Neural cell (in vitro differentiated cells): Measurements from ENCODE around the gene CAPN14. TPM values are rescaled to one million over a fixed set of nuclear protein-coding genes. Genes with fewer than 3 reads are reported as not detected.

Experiments
- H2AFZ ChIP-seq: fragments of 200-600, 300-800 bp; sonication (generic), shearing (Covaris generic); 2 replicates; pipeline ENCODE4 v1.6.0; 2014; ENCODE audit warnings: low read depth, mild to moderate bottlenecking, antibody characterized with exemption, low read length, moderate library complexity
- H3F3A ChIP-seq: fragments of 200-600 bp; shearing (Covaris generic); 2 replicates; pipeline ENCODE4 v1.6.1; 2016; ENCODE audit warnings: mild to moderate bottlenecking, moderate library complexity, mixed read lengths, antibody characterized with exemption, low read length; ENCODE audit not compliant: insufficient read depth, poor library complexity, severe bottlenecking
- H3K27ac ChIP-seq: fragments of 200-600, 300-800 bp; sonication (generic), shearing (Covaris generic); 2 replicates; pipeline ENCODE4 v1.5.1; 2014; ENCODE audit warnings: mild to moderate bottlenecking, low read length, moderate library complexity
- H3K27me3 ChIP-seq: fragments of 300-800, 200-600 bp; sonication (generic), shearing (Covaris generic); 2 replicates; pipeline ENCODE4 v1.6.0; 2014; ENCODE audit warnings: mild to moderate bottlenecking, low read depth, low read length, moderate library complexity; ENCODE audit not compliant: insufficient read depth
- H3K36me3 ChIP-seq: fragments of 300-800, 200-600 bp; sonication (generic), shearing (Covaris generic); 2 replicates; pipeline ENCODE4 v1.5.1; 2014; ENCODE audit warnings: mild to moderate bottlenecking, antibody characterized with exemption, low read length, moderate library complexity; ENCODE audit not compliant: insufficient read depth
- H3K4me2 ChIP-seq: fragments of 300-800, 200-600 bp; sonication (generic), shearing (Covaris generic); 2 replicates; pipeline ENCODE4 v1.6.0; 2014; ENCODE audit warnings: mild to moderate bottlenecking, low read length
- H3K4me3 ChIP-seq: fragments of 300-800, 200-600 bp; sonication (generic), shearing (Covaris generic); 2 replicates; pipeline ENCODE4 v1.5.1; 2014; ENCODE audit warnings: mild to moderate bottlenecking, low read length, moderate library complexity
- H3K79me2 ChIP-seq: fragments of 200-600 bp; shearing (Covaris generic); replicated peaks from 2 replicates; pipeline ENCODE4 v1.6.0; 2014; ENCODE audit warnings: mild to moderate bottlenecking, low read length, moderate library complexity; ENCODE audit not compliant: insufficient read depth
- H3K9ac ChIP-seq: fragments of 300-800, 200-600 bp; sonication (generic), shearing (Covaris generic); 2 replicates; pipeline ENCODE4 v1.6.1; 2016; ENCODE audit warnings: mild to moderate bottlenecking, low read length, mixed read lengths
- H3K9me2 ChIP-seq: fragments of 200-600 bp; shearing (Covaris generic); 2 replicates; pipeline ENCODE4 v1.6.1; 2016; ENCODE audit warnings: mild to moderate bottlenecking, low read length, mixed read lengths; ENCODE audit not compliant: insufficient read depth
- H3K9me3 ChIP-seq: fragments of 200-600, 300-800 bp; sonication (generic), shearing (Covaris generic); 2 replicates; pipeline ENCODE4 v1.6.1; 2016; ENCODE audit warnings: mild to moderate bottlenecking, mixed run types, low read length, moderate library complexity, mixed read lengths
- H4K20me1 ChIP-seq: fragments of 200-600 bp; shearing (Covaris generic); 2 replicates; pipeline ENCODE4 v1.6.1; 2016; ENCODE audit warnings: mild to moderate bottlenecking, mixed run types; ENCODE audit not compliant: insufficient read depth
- EP300 ChIP-seq: fragments of 450-650 bp; conservative IDR thresholded peaks from 2 replicates; pipeline ENCODE4 v1.6.1; 2014; ENCODE audit warnings: antibody characterized with exemption, mild to moderate bottlenecking, moderate library complexity; ENCODE audit not compliant: poor library complexity, severe bottlenecking
- EZH2 ChIP-seq: fragments of 200-600, 300-800 bp; shearing (Covaris generic), sonication (generic); IDR thresholded peaks from 2 replicates; pipeline ENCODE4 v1.6.1; 2014; ENCODE audit warnings: antibody characterized with exemption, low read length, borderline replicate concordance, mild to moderate bottlenecking; ENCODE audit not compliant: insufficient read depth, poor library complexity, severe bottlenecking
- MXI1 ChIP-seq: fragments of 450-650 bp; conservative IDR thresholded peaks from 2 replicates; pipeline ENCODE4 v1.6.1; 2014; ENCODE audit warnings: antibody characterized with exemption, mild to moderate bottlenecking; ENCODE audit not compliant: poor library complexity, severe bottlenecking
- POLR2AphosphoS5 ChIP-seq: IDR thresholded peaks from 2 replicates; pipeline ENCODE4 v1.6.1; 2012
- RAD21 ChIP-seq: fragments of 450-650 bp; conservative IDR thresholded peaks from 2 replicates; pipeline ENCODE4 v1.6.1; 2014; ENCODE audit warnings: antibody characterized with exemption, mild to moderate bottlenecking, moderate library complexity
- REST ChIP-seq: IDR thresholded peaks from 2 replicates; pipeline ENCODE4 v1.6.1; 2012; ENCODE audit warnings: borderline replicate concordance
- SMC3 ChIP-seq: fragments of 450-650 bp; conservative IDR thresholded peaks from 2 replicates; pipeline ENCODE4 v1.6.1; 2014; ENCODE audit warnings: antibody characterized with exemption, mild to moderate bottlenecking, moderate library complexity; ENCODE audit not compliant: poor library complexity
- TAF1 ChIP-seq: IDR thresholded peaks from 2 replicates; pipeline ENCODE4 v1.6.1; 2012; ENCODE audit warnings: low read depth
- polyA minus RNA-seq: library from RNA; depleted of rRNA, polyadenylated mRNA; stranded (reverse); fragments of >200 nt; gene quantifications from 2 replicates; pipeline ENCODE4 v1.2.3, GENCODE V29; 2014
- polyA plus RNA-seq: library from polyadenylated mRNA; depleted of rRNA; stranded (reverse); fragments of >200 nt; gene quantifications from 2 replicates; pipeline ENCODE4 v1.2.3, GENCODE V29; 2014
- TF ChIP-seq, protein P1 (sequence below): fragments of 450-650 bp; IDR thresholded peaks from 2 replicates; pipeline ENCODE4 v1.5.1; 2014; ENCODE audit warnings: antibody characterized with exemption, mild to moderate bottlenecking, moderate library complexity; ENCODE audit not compliant: poor library complexity, severe bottlenecking

The CAPN14 gene
- polyA plus RNA-seq (2.1 and 3.0 TPM in 2 replicates), polyA minus RNA-seq (2.7 and 3.1 TPM in 2 replicates)

GRCh38 chr2:31217465-31218200 lies at the start of gene CAPN14:
CAPN14 (minus strand) TSS chr2:31217515; CDS start chr2:31205447, 12,068 bp downstream.
- Histone ChIP-seq H3K4me2 (no peak within 1 kb of the TSS), H3K36me3 (no peaks in the 10 kb centered on the region)
- no peak for TF ChIP-seq EZH2
- TF ChIP-seq MXI1: no peak
- TF ChIP-seq, protein P1, sequence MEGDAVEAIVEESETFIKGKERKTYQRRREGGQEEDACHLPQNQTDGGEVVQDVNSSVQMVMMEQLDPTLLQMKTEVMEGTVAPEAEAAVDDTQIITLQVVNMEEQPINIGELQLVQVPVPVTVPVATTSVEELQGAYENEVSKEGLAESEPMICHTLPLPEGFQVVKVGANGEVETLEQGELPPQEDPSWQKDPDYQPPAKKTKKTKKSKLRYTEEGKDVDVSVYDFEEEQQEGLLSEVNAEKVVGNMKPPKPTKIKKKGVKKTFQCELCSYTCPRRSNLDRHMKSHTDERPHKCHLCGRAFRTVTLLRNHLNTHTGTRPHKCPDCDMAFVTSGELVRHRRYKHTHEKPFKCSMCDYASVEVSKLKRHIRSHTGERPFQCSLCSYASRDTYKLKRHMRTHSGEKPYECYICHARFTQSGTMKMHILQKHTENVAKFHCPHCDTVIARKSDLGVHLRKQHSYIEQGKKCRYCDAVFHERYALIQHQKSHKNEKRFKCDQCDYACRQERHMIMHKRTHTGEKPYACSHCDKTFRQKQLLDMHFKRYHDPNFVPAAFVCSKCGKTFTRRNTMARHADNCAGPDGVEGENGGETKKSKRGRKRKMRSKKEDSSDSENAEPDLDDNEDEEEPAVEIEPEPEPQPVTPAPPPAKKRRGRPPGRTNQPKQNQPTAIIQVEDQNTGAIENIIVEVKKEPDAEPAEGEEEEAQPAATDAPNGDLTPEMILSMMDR: no peak
- no peak for TF ChIP-seq POLR2AphosphoS5
- TF ChIP-seq TAF1: no peak
- no peak for TF ChIP-seq RAD21
- no peak for TF ChIP-seq SMC3
- TF ChIP-seq EP300: no peak
- no peak for TF ChIP-seq REST

DNA sequence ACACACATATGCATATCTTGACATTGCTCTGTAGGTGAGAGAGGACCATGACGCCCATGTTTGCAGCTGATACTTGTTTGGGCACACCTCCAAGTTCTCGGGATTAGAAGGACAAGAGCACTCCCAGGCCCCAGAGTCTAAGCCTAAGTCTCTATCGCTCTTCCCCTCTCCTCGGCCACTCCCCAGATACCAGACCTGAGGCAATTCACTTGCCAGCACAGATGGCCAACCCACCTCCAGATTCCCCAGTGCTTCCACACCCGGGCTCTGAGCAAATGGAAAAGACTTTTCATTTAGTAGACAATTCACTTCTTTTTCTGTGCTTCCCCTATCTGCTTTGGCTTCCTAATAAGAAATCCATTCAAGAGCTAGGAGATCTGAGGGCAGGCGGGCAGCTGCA lies 49.5 kb upstream of the CAPN14 start:
- Histone ChIP-seq H2AFZ (no peak overlapping the region), H3F3A (no peaks in the 10 kb centered on the region), H3K27ac (no peak overlapping the region)

More at GRCh38 chr2:31217465-31218200, at the start of gene CAPN14:
- H3K9me2 ChIP-seq: no peaks in the 10 kb centered on the region
- no peak within 1 kb of the TSS for H3K27ac ChIP-seq
- H3K79me2 ChIP-seq: no peaks in the 10 kb centered on the region
- H3K9me3 ChIP-seq: no peaks in the 10 kb centered on the region
- H3K27me3 ChIP-seq: no peaks in the 10 kb centered on the region
- no peak within 1 kb of the TSS for H2AFZ ChIP-seq
- H3K4me3 ChIP-seq: no peak within 1 kb of the TSS
- no peak within 1 kb of the TSS for H3K9ac ChIP-seq
- H3F3A ChIP-seq: no peaks in the 10 kb centered on the region
- no peaks in the 10 kb centered on the region for H4K20me1 ChIP-seq

More for the DNA sequence above, 49.5 kb upstream of the CAPN14 start:
- no peaks in the 10 kb centered on the region for H3K27me3 ChIP-seq
- TF ChIP-seq POLR2AphosphoS5 (no peak), REST (no peak), RAD21 (no peak), EP300 (no peak), MXI1 (no peak), EZH2 (no peak), SMC3 (no peak)
- no peaks in the 10 kb centered on the region for H4K20me1 ChIP-seq
- no peaks in the 10 kb centered on the region for H3K79me2 ChIP-seq
- peaks cover 5% of the 10 kb centered on the region for H3K36me3 ChIP-seq
- no peaks in the 10 kb centered on the region for H3K9me3 ChIP-seq
- H3K4me3 ChIP-seq: no peak overlapping the region
- H3K9me2 ChIP-seq: no peaks in the 10 kb centered on the region
- no peak overlapping the region for H3K9ac ChIP-seq
- no peak overlapping the region for H3K4me2 ChIP-seq
